Fibroblast of peridontal ligament (primary cell): ENCODE data around the gene NKX2-2.
"Not testable (repeated sequence)": the region's sequence is repeated elsewhere in the genome, so short reads cannot be mapped to it uniquely, and the experiment has no call there.

Experiments
- DNase-seq: peaks from one replicate; pipeline ENCODE4 v3.0.0-alpha.2; 2010; ENCODE audit errors: extremely low read depth

Gene NKX2-2

GRCh38 chr20:21508230-21509078, 5.4 kb downstream of the NKX2-2 start:
- DNase-seq: no peak

DNA sequence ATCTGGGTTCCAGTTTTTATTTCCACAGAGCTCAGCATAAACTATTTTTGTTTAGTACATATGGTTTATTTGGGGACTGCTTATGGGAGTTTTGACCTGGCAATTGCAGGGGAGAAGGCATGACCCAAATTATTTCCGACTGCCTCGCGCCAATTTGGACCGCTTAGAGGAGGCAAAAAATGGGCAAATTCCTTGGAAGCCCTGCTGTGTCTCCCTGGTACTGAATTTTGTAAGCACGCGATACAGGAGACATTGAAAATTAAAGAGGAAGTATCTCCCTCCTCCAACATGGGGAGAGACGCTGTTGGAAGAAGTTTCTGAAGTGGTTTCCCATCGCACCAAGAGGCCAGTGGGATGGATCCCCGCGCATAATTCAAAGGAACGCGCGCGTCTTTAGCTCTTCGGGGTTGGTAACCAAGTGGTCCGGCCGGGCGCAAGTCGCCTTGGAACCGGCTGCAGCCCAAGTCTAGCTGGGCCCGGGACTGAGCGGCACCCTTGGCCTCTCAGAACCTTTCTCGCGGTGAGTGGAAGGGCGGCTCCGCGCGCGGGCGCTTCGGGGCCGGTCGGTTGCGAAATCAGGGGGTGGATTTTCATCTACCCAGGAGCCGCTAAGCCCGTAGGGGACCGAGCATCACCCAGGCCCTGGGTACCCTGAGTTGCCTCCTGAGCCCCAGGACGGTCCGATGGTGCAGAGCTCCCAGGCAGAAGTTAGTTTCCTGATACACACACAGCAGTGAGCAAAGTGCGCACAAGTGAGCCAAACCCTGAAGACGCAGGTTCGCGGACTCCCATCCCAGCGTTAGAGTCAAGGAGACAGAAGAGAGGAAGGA, 6.2 kb downstream of the NKX2-2 start:
- DNase-seq: no peak

- peak; percentile 15 for DNase-seq
These were observed 7.9 kb downstream of the NKX2-2 start for GRCh38 chr20:21505810-21506530.

DNA sequence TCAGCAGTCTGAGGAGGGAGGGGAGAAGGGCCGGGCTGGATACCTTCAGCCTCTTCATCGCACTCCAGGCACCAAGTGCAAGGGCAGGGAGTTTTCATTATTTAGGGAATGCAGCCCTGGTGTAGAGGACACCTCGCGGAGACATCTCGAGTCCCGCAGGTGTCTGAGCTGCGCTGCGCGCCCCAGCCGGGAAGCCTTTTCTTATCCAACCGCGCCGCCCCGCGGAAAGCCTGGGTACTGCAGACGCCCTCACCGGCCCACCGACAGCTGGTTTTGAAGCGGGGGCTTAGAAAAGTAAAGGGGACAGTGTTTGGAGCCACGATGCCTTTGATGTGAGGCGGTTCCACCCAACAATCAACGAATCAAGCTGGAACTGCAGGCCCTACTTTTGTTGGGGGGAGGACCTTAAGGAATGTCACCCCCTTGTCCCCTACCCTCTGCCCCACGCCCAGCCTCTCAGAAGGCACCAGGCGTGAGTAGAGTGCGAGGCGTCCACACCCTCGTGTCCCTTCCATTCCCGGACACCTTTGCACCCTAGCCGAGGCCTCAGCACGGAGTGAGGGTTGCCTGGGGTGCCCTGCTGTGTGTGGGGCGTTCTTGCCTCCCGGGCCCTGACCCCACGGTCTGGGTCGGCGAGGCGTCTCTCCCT, 8.6 kb downstream of the NKX2-2 start:
- peak; percentile 24 for DNase-seq

GRCh38 chr20:21504323-21504722, 9.5 kb downstream of the NKX2-2 start:
- DNase-seq: no peak

GRCh38 chr20:21503345-21503744, 10.5 kb downstream of the NKX2-2 start:
- DNase-seq: no peak

GRCh38 chr20:21501184-21501583, 12.7 kb downstream of the NKX2-2 start:
- DNase-seq: no peak

DNA sequence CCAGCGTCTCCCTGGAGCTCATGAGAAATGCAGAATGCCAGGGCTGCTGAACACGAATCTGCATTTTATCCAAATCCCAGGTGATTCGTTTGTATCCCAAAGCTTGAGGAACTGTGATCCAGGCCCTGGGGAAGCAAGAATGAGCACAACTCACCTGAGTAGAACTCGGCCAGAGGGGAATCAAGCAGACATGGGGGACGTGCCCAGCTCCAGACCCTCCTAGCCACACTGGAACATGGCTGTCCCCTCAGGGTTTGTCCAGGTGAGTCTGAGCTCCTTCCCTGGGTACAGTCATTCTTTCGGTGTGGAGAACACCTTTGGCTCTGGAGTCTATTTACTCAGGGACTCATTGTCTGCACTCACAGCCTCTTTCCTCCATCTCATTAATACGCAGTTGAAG, 13.3 kb downstream of the NKX2-2 start:
- no peak for DNase-seq

GRCh38 chr20:21499641-21500040, 14.2 kb downstream of the NKX2-2 start:
- DNase-seq: no peak

- DNase-seq: no peak
These were observed 15.2 kb downstream of the NKX2-2 start for GRCh38 chr20:21498635-21499034.

DNA sequence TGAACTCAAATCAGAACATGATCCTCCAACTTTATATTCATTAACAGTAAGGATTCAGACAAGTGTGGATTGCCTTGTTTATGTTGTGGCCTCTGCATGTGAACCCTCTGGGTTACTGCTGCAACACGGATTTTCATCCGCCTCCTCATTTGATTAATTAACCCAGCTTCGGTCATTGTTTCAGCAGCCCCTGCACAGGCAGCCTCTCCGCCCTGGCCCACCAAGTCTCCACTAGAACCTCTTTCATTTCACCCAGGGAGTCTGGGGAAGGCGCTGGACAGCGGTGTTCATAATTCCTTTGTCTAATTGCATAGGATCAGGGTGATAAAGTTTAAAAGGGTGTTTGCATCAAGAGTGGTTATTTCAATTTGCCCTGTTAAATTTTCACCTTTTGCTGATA, 15.7 kb downstream of the NKX2-2 start:
- DNase-seq: no peak

DNA sequence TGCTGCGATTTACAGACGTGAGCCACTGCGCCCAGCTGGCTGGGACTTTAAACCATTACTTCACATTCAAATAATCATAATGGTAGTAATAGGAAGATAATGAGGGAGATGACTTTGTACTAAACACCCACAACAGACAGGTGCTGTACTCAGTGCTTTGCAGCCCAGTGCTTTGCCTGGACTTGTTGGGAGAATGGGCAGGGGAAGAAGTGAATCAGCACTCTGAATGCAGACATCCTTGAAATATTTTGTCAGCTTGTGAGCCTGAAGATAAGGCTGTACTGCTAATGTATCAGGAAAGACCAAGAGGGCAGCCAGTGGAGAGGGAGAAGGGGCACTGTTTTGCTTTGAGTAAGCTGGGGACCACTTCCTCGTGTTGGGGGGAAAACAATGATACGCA, 17.4 kb downstream of the NKX2-2 start:
- no peak for DNase-seq

- no peak for DNase-seq
These were observed 20.8 kb downstream of the NKX2-2 start for GRCh38 chr20:21493049-21493448.

DNA sequence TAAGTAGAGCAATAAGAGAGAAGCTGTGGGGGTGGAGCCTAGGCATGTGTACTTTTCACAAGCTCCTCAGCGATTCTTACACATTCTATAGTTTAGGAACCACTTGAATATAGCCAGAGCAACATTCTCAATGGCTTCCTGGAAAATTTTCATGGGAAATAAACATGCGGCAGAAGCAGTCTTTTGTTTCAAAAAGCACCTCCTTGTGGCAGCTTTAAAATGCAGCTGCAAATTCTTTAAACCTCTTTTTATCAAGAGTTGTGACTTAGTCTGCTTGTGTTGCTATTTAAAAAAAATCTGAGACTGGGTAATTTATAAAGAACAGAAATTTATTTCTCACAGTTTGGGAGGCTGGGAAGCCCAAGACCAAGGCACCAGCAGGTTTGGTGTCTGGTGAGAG, 23.8 kb downstream of the NKX2-2 start:
- DNase-seq: peak; percentile 33

DNA sequence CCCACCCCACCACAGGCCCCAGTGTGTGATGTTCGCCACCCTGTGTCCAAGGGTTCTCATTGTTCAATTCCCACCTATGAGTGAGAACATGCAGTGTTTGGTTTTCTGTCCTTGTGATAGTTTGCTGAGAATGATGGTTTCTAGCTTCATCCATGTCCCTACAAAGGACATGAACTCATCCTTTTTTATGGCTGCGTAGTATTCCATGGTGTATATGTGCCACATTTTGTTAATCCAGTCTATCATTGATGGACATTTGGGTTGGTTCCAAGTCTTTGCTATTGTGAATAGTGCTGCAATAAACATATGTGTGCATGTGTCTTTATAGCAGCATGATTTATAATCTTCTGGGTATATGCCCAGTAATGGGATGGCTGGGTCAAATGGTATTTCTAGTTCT, 33.7 kb downstream of the NKX2-2 start:
- not testable (repeated sequence) for DNase-seq

DNA sequence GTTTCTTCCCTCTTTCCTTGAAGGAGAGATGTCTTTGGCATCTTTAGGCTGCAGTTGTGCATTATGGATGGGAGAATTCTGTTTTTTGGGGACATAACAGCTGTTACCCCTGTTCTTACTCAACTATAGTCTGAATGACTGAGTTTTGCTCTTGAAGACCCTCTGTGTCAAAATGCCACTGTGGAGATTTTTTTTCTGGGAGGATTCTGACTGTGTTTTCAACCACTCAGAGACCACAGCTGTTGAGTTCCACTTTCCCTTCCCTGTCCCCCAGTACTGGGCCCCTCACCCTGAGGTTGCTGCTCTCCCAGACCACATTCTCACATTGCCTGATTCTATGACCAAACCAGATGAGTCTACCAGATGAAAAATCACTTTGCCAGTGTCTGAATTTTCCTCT, 48.1 kb downstream of the NKX2-2 start:
- no peak for DNase-seq

- no peak for DNase-seq
These were observed 48.9 kb downstream of the NKX2-2 start for GRCh38 chr20:21464916-21465315.
